GM21515 (cell line): ENCODE data around the gene GUCY1A2.
"Not testable (repeated sequence)": the region's sequence is repeated elsewhere in the genome, so short reads cannot be mapped to it uniquely, and the experiment has no call there.

Experiments used
- ATAC-seq: cut with Tn5 transposase; IDR thresholded peaks from one replicate; pipeline ENCODE4 v1.9.1; 2021; ENCODE audit not compliant: unreplicated experiment

GUCY1A2 gene

DNA sequence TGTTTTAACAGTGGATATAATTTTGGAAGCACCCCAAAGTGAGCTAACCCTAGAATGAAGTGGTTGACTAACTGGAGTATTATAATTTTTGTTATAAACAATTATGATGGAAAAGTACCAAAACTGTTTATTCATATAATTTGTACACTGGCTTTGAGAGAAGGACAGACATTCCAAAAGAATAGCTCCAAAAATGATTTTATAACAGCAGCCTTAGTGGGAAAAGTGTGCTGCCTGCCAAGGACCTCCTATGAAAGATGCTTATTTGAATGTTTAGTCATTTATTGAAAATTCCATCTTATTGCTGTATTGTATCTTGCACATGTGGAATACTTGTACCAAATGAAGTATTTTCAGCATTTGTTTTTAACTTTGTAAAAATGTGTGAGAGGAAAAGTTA lies 169.8 kb downstream of the GUCY1A2 start:
- no peak for ATAC-seq

DNA sequence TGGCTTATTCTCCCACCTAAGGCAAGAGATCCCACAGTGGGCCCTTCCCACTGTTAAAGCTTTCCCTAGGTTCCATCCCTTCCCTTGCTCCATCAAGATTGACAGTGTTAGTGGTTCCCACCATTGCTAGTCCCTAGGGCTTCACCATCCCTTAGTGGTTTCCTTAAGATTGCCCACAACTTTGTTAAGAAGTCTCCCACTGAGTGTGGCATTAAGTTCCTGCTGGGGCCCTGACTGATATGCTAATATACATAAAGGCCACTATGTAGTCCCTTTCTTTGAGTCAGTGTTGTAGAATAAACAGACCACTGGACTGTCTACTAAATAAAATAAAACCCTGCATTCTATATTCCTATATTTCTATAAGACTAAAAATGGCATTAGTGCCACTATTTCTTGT lies 176.1 kb downstream of the GUCY1A2 start:
- ATAC-seq = no peak

DNA sequence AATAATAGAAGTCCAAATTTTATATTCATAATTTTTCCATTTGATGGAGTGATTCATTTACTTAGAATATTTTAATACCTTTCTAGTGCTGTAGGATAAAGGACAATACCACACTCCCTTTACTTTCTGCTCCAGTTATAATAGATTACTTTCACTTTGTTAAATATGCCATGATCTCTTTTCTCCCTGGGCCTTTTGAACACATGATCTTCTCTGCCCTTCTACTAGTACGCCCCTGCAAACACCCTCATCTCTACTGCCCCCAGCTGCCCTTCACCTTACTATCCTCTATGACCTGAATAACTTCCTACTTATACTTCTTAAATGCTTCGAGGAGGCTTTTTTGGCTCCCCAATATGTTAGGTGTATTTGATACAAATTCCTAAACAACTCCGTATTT lies 177.3 kb downstream of the GUCY1A2 start:
- ATAC-seq = no peak

DNA sequence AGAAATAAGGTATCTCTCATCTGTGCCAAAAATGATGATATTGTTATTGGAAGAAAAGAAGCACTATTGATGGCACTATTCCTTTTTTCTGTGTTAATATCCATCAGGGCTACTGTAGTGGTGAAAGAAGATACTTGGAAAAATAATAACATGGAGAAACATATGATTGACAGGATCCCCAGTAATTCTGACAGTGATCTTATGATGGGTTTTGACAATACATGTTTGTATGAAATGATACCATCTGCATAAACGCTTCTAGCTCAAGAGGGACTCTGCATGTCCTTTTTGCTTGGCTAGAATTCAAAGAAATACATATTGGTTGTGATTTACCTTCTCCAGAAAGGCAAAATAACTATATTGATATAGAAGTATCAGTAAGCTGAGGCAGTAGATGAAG lies 178.1 kb downstream of the GUCY1A2 start:
- no peak for ATAC-seq

DNA sequence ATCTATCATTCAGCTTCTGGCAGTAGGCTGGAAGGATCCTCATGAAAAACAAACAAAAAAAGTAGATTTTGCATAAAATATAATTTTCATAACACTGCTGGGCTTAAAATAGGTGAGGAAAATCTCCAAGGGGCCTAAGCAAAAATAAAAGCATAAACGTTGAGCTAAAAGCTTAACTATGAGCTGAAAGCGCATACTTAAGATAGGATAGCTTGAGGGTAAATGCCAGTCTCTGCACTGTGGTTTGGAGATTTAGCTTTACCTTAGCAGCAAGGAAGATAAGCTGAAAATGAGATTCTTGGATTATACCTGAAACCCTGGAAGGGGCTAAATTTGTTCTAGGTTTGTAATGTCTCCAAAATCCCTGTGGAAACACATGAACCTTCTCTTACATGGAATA lies 183.7 kb downstream of the GUCY1A2 start:
- no peak for ATAC-seq

DNA sequence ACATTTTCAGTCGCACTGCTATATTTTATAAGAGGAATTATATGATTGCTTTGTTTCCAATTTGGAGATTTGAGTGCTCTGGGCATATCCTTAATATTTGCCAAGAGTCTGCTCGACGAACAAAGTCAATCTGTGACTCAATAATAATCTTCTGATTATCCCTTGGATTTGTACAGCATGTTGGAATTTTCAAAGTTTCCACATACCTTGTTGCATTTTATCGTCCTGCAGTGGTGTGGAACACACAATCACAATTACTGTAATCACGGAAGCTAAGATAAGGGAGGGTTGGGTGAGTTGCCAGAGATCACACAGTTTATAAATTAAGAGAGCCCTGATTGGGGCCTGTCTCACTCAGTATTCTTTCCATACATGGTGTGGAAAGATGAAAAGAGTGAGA lies 189.3 kb downstream of the GUCY1A2 start:
- no peak for ATAC-seq

DNA sequence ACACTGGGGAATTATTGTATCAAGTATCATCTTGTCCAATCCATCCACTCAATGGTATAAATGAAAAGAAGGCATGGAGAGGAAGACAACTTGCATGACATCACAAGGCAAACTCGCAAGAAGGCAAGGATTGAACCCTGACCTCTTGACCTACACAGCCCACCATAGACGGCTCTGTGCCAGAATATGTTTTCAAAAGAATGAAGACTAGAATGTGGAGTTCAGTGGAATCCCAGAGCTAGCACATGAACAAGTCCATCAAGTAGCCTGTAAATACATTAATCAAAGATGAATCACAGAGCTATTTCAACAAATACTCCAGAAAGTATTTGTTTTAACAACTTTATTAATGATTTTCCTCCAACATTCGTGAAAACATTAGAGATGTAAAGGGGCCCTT lies 189.7 kb downstream of the GUCY1A2 start:
- ATAC-seq = no peak

DNA sequence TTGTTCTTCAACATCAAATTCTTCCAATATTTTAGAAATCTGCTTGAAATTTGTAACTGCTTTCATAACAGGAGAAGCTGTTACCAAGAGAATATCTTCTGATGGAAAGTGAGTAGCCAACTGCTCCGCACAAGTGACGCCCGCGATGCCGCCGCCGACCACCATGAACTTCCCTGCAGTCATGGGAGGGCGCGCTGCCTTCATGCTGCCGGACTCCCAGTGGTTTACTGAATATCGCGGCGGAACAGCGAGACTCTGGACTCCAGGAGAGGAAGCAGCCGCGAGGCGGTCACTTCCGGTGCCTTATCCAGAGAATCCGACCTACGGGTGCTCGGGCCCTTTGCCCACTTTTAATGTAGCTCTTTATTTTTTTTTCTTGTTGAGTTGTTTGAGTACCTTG lies 190.6 kb downstream of the GUCY1A2 start:
- ATAC-seq = no peak

DNA sequence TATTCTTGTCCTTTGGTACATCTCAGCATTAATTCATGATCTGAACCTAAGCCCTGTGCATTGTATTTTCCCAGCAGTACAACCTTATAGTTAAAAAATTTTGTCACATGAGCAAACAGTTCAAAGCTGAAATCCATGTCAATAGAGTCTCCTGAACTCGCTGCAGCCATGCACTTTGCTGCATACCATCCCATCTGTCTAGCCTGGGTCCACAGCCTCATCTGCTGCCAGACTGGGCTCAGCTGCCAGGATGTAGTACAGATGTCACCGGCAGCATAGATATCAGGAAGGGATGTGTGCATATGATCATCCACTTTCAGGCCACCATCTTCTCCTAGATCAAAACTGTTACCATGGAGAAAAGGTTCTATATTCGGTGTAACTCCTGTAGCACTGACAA lies 191.7 kb downstream of the GUCY1A2 start:
- not testable (repeated sequence) for ATAC-seq

DNA sequence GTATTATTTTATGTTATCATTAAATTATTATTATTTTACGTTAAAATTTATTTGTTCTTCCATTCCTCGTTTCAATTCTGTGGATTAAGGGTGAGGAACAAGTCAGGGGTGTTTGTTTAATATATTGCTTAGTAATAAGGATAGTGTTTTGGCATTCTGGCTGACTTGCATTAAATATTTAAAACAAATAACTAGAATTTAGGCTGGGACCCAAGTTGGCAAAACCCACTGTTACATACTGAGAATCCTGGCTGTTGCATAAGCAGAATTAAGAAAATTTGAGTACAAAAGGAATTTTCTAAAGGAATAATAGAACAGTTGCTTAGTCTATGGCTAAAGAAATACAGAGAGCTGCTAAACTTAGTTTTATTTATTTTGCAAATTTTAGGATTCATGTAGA lies 196.4 kb downstream of the GUCY1A2 start:
- no peak for ATAC-seq

DNA sequence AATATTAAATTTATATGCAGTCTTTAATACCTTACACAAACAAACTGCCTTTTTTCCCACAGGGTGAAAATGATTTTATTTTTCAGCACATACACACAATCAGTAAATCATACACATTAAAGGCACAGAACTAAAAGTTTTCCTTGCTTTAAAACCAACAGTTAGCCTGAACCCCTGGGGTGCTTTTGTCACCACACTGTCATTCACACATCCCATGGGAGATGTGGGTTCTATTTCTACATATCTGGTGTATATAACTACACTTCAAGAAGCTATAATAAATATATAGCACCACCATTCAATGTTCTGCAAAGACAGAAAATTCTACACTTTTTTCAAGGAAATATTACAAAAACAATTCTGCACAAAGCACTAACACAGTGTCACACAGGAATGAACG lies 197.0 kb downstream of the GUCY1A2 start:
- no peak for ATAC-seq

DNA sequence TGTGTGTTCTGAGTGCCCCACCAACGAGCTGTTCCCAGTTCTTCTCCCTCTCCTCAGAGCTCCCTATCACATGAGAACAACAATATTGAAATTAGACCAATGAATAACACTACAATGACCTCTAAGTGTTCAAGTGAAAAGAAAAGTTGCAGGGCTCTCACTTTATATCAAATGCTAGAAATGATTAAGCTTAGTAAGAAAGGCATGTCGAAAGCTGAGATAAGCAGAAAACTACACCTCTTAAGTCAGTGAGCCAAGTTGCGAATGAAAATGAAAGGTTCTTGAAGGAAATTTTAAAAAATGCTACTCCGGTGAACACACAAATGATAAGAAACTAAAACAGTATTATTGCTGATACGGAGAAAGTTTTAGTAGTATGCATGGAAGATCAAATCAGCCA lies 199.8 kb downstream of the GUCY1A2 start:
- no peak for ATAC-seq

DNA sequence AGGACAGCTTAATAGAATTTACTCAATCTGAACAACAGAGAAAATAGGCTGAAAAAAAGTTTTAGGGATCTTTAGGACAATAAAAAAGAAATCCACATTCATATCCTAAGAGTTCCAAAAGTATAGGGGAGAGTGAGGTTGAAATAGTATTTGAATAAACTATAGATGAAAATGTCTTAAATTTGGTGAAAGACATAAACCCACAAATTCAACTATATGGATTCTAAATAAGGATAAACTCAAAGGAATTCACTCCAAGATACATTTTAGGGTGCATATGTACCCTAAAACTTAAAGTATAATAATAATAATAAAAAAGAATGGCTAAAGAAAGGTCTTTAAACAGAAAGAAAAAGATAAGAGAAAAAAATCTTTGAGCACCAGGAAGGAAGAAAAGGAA lies 203.1 kb downstream of the GUCY1A2 start:
- no peak for ATAC-seq

DNA sequence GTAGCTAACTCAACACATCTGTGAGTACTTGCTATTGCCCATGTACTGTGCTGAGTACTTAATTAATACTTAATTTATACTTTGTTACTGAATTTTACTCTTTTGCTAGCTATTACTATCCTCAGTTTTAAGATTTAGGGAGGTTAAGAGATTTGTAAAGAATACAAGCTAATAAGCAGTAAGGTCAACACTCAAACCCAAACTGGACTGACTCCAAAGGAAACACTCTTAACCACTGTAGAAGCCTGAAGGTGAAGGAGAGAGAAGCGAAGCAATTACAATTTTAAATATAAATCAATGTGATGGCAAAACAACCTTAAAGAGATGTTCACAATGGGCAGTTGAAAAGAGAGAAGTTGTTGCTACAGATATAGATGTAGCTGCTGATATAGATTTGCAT lies 204.5 kb downstream of the GUCY1A2 start:
- ATAC-seq = no peak

DNA sequence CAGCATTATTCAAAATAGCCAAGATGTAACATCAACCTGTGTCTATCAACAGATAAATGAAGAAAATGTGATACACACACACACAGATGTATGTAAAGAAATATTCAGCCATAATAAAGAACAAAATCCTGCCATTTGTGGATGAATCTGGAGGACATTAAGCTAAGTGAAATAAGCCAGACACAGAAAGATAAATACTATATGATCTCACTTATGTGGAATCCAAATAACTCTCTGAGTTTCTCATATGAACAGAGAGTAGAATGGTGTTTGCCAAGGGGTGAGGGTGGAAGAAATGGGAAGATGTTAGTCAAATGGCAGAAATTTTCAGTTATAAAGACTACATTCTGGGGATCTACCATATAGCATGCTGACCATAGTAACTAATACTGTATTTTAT lies 224.2 kb downstream of the GUCY1A2 start:
- ATAC-seq = no peak

DNA sequence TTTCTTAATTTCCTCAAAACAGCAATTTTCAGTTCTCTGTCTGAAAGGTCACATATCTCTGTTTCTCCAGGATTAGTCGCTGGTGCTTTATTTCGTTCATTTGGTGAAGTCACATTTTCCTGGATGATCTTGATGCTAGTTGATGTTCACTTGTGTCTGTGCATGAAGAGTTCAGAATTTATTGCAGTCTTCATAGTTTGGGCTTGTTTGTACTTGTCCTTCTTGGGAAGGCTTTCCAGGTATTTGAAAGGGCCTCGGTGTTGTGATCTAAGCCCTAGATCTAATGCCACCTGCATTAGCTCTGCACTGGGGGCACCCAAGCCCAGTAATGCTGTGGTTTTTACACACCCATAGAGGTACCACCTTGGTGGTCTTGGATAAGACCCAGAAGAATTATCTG lies 228.9 kb downstream of the GUCY1A2 start:
- ATAC-seq = no peak

DNA sequence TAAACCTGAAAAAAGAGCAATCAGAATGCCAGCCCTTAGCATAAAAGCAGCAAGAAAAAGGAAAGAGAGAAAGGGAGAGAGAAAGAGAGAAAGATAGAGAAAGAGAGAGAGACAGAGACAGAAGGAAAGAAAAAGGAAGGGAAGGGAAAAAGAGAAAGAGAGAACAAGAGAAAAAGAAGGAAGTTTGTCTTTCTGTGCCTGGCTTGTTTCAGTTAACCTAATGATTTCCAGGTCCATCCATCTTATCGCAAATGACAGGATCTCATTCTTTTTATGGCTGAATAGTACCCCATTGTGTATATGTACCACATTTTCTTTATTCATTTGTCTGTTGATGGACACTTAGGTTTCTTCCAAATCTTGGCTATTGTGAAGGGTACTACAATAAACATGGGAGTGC lies 230.8 kb downstream of the GUCY1A2 start:
- no peak for ATAC-seq

DNA sequence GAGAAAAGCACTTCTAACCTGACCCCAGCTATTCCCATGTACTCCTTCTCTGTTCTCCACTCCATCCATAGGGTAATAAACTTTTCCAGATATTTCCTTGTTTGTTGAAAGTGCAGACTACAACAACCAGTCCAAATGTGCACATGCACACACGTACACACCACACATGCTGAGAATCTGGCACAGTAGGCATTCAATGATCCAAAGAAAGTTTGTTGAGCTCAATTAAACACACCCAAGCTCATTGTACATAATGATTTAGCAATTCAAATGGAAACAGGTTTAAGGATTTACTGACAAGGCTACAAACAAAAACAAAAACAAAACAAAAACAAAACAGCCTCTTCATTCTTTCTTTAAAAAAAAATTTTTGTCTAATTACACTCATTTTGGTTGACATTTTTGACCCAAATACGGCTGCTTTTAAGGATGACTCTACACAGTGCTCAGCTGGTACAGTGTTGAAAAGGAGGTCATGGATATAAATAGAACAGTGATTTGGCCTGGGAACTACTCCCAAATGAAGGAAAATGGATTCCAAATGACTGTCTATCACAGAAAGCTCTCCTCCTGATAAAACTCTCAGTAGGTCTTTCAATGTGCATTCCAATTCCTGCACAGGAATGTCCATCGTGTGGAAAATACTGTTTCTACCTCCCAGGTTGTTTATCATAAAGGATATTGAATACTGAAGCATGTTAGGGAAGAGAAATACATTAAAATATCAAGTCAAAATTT lies 232.2 kb downstream of the GUCY1A2 start:
- no peak for ATAC-seq

DNA sequence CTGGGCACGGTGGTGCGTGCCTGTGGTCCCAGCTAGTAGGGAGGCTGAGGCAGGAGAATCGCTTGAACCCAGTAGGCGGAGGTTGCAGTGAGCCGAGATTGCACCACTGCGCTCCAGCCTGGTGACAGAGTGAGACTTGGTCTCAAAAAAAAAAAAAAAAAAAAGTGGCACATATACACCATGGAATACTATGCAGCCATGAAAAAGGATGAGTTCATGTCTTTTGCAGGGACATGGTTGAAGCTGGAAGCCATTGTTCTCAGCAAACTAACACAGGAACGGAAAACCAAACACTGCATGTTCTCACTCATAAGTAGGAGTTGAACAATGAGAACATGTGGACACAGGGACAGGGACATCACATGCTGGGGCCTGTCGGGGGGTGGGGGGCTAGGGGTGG lies 241.0 kb downstream of the GUCY1A2 start:
- not testable (repeated sequence) for ATAC-seq

DNA sequence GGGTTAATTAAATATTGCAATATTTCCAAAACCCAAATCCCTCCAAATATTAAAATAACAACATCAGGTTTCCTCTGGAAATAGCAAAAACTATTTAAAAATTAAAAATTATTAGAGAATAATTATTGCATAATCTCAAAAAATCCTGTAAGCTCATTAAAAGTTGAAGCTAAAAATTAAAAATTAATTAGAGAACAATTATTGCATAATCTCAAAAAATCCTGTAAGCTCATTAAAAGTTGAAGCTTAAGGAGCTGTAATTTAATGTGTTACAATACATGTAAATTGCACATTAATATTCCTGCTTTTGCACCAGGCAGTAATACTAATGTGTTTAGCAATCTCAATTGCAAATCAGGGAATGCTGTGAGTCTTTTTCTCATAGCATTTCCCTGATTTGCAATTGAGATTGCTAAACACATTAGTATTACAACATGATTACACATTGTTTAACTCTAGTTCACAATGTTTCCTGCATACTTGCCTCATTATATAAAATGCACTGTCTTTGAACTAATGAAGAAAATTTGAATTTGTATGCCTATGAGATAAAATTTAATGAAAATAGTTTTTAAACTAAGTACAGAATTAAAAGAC lies 247.7 kb downstream of the GUCY1A2 start:
- ATAC-seq = no peak

DNA sequence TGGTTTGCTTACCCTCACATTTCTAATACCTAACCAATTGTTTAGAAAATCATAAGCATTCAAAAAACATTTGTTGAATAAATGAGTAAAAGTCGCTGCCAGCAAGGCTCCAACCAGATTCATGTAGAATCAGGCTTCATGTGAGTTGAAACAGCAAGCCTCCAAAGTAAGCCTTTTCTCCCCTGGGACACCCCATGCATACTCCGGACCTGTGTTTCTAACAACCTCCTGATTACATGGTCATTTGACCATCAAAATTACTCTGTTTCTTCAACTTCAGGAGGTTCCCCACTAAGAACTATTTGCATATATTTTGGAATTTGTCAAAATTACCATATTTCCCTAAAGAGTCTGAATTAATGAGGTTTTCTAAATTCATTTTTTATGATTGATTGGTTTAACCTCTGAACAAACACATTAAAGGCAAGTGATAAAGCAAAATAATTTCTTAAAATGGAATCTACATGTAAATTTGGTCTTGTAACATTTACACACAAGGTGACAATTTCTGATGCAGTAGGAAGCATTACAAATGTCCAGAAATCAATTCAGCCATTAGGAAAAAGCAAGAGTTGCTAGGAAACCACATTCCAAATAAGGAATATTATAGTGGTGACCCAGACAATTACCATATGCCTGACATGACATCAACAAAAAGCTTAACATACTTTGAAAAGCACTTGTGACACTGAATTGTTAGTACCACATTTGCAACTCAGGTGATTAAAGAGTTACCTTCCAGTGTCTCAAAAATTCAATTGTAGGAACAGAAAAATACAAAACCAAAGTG lies 252.6 kb downstream of the GUCY1A2 start:
- ATAC-seq = no peak

DNA sequence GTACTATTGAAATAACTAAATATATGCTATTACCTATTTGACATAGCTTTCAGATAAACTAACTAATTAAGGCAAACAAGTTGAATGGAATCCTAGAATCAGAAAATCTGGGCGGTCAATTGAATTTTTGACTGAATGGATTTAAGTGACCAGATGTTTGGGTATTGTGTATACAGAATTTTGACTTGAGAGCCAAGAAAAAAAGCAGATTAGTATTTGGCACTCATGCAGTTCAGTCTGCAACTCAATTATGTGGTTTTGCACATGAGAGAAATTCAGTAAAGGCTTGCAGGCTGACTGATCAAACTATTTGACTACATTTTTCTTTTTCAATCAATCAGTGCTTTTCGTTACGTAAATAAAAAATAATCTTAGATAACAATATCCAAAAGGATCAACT lies 254.8 kb downstream of the GUCY1A2 start:
- no peak for ATAC-seq
